CD1c-positive myeloid dendritic cell (primary cell): ENCODE results near the gene DIO1.

ENCODE experiments used
- DNase-seq: peaks from one replicate; pipeline ENCODE4 v3.0.0-alpha.2; 2016; ENCODE audit errors: extremely low spot score

The DIO1 gene

DNA sequence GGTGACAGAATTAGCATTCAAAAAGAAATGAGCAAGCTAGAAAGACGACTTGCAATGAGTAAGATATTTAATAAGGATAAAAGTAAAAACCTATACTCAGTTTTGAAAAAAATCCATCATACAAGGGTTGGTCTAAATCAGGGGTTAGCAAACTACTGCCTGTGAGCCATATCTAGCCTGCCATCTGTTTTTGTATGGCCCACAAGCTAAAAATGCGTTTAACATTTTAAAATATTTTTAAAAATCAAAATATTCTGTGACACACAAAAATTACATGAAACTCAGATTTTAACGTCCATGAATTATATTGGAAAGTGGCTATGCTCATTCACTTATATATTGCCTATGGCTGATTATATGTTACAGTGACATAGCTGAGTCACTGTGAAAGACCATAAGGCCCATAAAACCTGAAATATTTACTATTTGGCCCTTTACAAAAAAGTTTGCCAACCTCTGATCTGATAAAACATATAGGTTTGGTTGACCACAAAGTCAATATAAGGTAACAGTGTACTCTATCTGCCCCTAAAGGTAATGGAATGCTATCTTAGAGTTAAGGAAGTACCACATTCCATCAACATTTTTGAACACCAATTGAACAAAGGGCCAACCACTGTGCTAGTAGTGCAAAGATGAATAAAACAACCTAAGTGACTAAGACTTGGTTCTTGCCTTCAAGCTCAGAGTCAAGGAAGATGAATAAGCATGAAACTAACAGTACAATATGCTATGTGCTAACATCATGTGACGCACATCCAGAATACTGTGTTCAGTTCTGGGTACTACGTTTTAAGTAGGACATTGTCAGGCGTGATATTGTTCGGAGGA lies 48.4 kb downstream of the DIO1 start:
- no peak for DNase-seq

DNA sequence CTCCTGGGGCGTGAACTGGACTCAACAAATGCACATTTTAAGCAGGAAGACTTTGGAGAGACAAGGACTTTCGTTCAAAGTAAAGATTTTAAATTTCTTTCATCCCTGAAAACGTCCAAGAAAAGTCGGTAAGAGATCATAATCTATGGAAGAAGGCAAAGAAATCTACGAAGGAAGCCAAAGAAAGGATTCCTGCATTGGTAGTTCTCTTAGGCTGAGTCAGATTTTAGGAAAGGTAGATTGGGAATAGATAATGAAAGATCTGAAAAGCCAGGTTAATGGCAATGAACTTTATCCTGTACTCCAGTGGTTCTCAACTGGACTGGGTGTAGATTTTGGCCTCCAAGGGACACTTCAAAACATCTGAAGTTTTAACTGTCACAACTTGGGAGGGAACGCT lies 49.1 kb downstream of the DIO1 start:
- no peak for DNase-seq

DNA sequence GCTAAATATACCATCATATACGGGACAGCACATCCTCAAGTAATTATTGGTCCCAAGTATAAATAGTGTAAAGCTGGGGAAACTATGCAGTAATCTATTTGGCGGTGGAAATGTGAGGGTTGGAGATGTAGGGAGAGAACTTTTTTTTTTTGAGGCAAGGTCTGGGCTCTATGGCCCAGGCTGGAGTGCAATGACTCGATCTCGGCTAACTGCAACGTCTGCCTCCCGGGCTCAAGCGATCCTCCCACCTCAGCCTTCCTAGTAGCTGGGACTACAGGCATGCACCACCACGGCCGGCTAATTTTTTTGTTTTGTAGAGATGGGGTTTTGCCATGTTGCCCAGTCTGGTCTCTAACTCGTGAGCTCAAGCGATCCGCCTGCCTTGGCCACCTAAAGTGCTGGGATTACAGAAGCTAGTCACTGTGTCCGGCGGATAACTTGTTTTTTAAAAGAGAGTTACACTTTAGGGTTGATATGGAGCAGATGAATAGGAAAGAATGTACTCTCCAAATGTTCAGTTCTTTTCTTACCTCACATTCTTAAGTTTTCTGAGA lies 49.6 kb downstream of the DIO1 start:
- DNase-seq, result no peak

DNA sequence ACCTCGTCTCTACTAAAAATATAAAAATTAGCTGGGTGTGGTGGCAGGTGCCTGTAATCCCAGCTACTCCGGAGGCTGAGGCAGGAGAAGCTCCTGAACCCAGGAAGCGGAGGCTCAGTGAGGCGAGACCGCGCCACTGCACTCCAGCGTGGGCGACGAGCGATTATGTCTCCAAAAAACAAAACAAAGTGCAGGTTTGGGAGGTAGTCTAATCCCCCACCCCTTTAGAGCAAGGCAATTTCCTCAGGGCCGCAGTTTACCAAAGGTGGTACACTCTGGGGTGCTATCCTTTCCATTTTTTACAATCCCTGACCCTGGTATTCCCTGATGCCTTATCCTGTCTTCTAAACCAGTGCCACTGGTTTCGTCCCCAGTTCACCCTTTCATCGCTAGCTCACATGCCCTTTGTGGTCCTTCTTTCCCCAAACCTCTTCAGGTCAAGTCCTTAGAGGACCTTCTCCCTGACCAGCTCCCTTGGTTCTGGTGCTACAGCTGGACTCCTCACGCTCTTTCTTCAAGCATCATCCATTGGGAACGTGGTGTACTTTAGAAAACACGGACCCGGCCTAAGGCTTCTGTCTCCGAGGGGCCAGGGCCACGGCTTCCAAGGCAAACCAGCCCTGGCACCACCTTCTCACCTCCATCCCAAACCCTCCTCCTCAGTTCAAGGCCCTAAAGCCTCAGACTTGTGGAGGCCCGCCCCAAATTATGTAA lies 50.6 kb downstream of the DIO1 start:
- no peak for DNase-seq

DNA sequence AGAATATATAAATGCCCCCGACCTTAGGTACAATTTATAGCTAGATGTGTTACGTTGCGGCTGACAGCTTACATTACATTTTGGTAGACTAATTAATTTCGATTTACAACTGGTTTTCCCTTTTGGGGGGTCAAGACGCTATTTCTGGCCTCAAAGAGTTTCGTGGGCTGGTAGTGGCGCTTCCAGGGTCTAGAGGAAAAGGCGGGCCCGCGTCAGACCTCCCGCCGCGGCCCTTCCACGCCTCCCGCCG lies 51.1 kb downstream of the DIO1 start:
- DNase-seq, result no peak

DNA sequence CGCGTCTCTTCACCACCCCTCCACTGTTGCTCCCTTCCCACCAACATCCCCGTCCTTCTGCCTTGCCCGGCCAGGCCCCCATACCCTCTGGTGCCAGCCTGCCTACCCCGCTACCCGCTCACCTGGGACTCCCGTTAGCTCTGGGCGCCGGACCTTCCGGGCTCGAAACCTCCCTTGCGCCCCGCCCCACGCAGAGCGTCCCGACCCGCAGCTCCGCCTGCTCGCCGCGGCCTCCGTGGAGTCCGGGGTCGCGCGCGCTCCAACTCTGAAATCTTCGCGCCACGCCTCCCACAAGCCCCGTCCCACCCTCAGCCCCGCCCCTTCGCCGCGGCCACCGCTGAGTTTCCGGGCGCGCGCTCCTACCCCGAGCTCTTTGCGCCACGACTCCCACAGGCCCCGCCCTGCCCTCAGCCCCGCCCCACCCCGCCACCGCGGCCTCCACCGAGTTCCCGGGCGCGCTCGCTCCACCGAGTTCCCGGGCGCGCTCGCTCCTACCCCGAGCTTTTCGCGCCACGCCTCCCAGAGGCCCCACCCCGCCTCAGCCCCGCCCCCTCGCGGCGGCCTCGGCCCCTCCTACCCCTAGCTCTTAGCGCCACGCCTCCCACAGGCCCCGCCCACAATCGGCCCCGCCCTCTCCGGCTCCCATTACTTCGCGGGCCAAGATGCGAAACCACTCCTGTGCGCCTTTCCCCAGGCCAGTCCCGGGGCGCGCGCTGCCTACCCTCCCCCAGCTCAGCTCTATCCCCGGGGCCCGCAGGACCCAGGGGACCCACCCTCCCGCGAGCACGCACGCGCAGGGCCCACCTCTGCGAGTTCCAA lies 51.7 kb downstream of the DIO1 start, which contains the start of gene IFT25:
IFT25 (minus strand) TSS at position 267 of the 819 bp plus-strand sequence. CDS start 5,617 bp downstream, outside the sequence.
- DNase-seq, result peak; percentile 99

DNA sequence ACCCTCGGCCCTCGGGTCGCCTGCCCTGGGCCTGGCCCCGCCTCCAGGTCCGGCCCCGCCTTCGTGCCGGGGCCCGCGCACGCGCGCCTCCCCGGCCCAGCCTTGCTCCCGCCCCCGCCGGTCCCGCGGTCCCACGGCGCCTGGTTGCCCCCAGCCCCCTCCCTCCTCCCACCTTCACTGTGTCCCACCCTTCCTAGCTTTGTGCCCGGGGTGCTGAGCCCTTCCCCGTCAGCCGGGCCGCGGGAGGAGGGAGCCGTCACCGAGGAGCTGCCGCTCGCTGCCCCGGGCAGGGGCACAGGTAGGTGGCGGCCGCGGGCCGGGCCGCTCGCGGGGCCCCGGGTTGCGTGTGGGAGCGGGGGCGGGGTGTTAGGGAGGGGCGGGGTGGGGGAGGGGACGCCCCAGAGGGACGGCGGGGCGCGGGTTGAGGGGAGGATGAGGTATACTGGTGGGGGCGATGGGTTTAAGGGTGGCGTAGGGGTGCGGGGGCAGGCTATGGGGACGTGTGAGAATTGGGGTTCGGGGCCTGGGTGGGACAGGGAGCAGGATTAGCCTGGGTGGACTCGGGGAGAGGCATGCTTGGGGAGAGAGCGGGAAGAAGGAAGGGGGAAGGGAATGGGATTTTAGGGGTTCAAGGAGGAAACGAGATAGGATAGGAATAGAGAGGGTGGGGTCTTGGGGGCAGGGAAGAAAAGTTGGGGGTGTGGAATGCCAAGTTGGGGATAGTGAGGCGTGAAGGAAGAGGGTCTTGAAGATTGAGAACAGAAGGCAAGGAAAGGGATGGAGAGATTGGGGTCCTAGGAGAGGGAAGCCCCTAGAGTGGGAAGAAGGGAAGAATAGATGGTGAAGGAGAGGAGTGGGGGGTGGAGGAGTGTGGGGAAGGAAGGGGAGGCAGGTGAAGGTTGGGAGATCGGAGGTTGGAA lies 52.5 kb downstream of the DIO1 start, which contains the start of gene LRRC42:
LRRC42 (plus strand) TSS at position 99 of the 920 bp plus-strand sequence. CDS start 5,650 bp downstream, outside the sequence.
- peak; percentile 92 for DNase-seq

DNA sequence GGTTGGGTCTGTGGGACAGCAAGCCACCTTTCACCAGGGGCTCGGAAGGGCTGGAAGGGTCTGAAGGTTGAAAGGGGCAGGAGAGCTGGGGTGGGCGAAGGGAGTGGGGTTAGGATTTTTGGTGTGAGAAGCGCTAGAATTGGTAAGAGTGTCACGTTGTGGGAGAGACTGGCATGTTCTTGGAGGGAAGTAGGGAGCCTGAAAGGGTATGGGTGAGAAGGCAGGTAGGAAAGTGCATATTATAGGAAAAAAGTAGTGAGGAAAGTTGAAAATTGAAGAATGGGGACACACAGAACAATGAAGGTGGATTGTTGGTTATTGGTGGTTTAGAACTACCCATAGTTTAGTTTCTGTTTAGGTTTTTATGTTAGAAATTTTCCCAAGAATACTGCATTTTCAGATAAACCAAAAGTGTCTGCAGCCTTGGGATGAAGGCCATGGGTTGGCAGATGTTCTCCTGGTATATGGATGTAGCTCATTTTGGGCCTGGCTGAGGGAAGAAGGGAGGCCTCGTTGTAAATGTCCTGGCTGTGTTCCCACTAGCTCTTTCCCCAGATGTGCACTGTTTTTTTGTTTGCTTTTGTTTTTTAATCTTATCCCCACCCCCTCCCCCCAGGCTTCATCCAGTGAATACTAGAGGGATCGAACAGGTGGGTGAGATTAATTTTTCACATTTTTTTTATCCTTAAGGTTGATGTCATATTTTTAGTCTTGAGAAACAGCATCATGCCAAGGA lies 53.4 kb downstream of the DIO1 start:
- DNase-seq, result no peak

DNA sequence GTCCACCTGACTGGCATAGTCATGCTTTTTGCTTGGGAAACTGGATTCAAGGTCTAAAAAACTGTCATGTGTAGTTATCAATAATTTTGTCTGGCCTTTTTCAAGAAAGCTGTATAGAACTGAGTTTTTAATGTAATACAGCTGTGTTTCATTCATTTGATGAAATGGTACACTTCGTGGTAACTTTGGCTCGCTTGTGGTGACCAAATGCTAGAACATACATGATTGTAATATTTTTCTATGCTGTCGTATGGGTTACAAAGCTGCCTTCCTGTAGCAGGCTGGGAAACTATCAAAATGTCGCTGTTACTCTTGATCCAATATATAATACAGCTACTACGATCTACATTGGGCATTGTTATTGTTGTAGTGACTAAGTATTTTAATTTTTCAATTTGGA lies 54.3 kb downstream of the DIO1 start:
- DNase-seq, result no peak

DNA sequence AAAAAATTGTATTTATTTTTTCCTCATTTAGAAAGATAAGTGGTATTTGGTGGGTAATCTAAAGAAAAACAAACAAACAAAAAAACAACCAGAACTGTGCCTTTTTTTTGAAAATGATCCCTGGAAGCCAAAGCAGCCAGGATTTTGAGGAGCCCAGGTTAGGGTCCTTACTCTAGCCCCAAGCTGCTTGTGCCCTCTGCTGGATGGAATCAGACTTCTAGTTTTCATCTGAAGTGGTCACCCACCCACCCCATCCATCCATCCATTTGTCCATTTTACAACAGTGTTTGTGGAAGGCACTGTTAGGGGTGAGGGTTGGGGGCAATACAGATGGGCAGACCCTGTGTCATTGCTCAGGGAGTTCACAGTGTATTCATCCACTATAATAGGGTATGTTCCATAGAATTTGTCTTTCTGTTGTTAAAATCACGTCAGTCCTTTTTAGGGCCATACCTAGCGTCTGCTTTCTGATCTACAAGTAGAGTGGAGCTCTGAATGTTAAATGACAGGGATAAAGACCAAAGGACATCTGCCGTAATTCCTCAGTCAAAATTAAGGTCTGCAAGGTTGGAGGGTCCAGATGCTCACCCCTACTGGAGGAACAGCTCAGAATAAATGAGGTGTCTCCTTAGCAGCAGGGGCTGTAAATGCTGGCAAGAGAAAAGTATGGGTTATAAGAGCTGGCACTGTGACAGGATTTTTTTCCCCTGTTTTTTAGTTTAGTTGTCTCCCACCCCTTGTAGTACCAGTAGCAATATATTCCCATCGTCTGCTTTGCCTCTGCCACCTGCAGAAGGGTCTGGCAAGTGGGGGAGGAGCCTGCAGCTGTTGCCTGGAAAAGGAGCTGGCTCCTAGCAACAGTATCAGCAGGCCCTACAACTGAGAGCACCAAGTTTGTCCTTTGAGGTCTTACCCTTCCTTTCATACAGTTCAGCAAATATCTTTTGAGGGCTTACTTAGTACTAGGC lies 55.3 kb downstream of the DIO1 start:
- DNase-seq, result peak; percentile 43

DNA sequence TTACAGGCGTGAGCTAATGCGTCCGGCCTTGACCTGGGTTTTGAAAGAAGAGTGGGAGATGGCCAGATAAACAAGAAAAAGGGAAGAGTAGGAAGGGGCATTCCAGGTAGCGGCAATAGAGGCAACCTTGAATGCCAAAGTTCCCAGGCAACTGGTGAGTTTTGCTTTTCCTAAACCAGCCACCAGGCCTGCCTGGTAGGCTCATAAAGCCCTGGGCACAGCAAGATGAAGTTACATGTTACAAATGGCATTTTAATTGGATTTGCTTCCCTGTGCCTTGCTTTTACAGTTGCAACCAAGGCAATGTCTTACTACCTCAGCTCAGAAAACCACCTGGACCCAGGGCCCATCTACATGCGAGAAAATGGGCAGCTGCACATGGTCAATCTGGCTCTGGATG lies 57.7 kb downstream of the DIO1 start:
- DNase-seq, result no peak

DNA sequence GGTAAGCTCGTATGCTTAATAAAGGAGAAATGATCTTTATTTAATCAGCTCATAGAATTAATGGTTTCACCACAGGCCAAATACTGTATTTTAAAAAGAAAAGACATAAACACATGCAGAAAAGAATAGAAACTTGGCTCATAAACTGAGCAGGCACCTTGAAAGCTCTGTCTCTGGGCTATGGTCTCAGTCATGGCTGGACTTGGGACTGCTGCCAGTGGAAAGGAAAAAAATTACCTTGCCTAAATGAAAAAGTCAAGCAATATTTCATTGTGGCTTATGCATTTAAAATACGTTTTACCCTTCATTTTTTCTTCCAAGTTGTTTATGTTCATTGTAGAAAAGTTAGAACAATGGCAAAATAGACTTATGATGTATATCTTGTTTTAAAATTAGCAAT lies 60.1 kb downstream of the DIO1 start:
- DNase-seq, result no peak

DNA sequence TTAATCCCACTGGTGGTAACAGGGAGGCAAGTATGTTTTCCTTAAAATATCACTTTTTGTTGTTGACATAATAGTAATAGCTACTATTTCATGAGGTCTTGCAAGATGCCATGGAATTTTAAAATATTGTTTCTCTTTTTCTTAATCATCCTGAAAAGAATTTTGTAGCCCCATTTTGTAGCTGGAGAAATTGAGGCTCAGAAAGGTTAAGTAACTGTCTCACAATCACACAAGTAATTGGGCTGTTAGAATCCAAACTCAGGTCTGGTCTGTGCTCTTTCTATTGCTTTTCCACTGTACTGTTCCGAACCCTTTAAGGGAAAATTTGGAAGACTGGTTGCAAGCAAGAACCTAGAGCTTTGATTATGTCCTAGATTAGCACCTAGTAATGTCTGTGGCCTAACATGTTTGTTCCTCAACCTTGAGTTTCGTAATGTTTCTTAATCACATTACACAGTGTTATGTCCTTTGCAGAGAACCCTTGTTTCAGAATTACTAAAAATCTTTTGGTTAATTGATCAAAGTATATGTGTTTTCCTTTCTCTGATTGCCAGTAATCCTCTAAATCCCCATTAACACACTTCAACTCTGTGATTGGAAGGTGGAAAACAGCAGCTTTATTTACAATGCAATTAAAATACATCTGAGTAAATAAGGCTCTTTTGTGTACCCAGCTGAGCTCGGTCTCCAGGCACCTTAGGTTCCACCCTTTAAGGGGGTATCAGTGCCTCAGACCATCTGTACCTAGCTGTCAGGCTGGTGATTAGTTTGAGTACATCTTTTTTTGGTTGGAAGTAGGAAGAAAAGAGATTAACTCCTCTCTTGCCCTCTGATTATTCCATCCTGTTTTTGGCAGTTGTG lies 62.6 kb downstream of the DIO1 start:
- no peak for DNase-seq

DNA sequence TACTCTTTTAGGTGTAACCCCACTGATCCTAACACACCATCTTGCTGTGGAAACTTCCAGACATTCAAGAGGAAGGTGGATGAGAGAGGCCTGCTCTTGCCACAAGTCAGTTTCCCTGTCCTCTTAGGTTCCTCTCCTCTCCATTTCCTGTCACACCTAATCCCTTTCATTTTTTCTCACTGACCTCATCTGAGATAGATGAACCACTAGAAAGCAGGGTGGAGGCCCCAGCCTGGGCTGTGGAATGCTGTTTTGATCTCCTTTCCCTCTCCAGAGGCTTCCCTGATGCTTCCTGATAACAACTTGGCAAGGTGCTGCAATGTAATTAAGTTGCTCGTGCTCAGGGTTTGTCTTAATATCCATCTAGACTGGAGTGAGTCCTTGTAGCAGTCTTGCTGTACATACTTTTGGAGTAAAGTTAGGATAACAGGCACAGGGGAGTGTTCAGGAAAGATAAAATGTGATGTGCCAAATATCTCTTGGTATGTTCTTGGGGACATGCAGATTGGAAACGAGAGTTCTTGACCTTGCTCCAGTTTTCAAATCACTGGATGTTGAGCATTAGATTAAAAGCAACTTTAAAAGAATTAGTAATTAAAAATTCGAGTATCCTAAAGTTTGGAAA lies 63.3 kb downstream of the DIO1 start:
- DNase-seq, result no peak

DNA sequence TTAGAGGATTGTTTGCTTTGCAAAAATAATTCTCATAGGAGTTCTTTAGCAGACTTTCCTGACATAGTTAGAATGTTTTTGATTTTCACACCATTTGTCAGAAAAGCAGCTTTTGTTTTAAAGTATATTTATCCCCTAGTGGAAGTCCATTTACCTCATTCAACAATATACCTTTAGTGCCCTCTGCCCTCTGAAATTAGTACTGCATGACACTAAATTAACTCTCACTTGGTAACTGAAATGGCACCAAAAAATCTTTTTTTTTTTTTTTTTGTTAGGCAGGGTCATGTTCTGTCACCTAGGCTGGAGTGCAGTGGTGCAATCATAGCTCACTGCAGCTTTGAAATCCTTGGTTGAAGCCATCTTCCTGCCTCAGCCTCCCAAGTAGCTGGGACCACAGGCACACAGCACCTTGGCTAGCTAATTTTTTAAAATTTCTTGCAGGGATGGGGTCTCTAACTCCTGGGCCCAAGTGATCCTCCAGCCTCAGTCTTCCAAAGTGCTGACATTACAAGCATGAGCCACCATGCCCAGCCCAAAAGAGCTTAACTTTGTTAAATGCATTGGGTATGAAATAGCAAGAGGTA lies 65.8 kb downstream of the DIO1 start:
- DNase-seq, result peak; percentile 53
